Stomach (tissue), 9 donors: ENCODE results near the gene PACC1. TPM values are rescaled to one million over a fixed set of nuclear protein-coding genes. Genes with fewer than 3 reads are reported as not detected.

Experiments
- DNase-seq, 2 donors: peaks; one replicate each; pipeline versions ENCODE4 v3.0.0 to v3.0.0-alpha.2; 2013 to 2019
- H3K27ac ChIP-seq, 5 donors: fragments of 200-600 bp in 4 of 5; sonication (generic) in 4 of 5; one replicate each; pipeline ENCODE4 v1.5.1; 2013 to 2019; ENCODE audit warnings: mild to moderate bottlenecking in 1 of 5, moderate library complexity in 1 of 5
- H3K27me3 ChIP-seq, 3 donors: fragments of 200-600 bp; sonication (generic); one replicate each; pipeline ENCODE4 v1.5.1; 2017 to 2019; ENCODE audit warnings: mixed run types in 1 of 3
- H3K36me3 ChIP-seq, 4 donors: fragments of 200-600 bp; sonication (generic); 1 replicate in 3 of 4; 2 replicates in 1 of 4; pipeline ENCODE4 v1.5.1; 2016 to 2019
- H3K4me1 ChIP-seq, 4 donors: fragments of 200-600 bp; sonication (generic); one replicate each; pipeline ENCODE4 v1.5.1; 2016 to 2019
- H3K4me3 ChIP-seq, 4 donors: fragments of 200-600 bp; sonication (generic) in 3 of 4; one replicate each; pipeline ENCODE4 v1.5.1; 2016 to 2019; ENCODE audit warnings: mild to moderate bottlenecking in 1 of 4
- H3K9me3 ChIP-seq, 4 donors: fragments of 200-600 bp; sonication (generic); one replicate each; pipeline ENCODE4 v1.5.1; 2016 to 2019
- CTCF ChIP-seq, 7 experiments: fragments of 450-650 bp in 4 of 7; fragments of 200-600 bp in 3 of 7; sonication (generic) in 3 of 7; IDR thresholded peaks; one replicate each; pipeline ENCODE4 v1.5.1; 2016 to 2019; ENCODE audit warnings: antibody characterized with exemption in 7 of 7, control low read depth in 2 of 7, mild to moderate bottlenecking in 1 of 7
- EP300 ChIP-seq: sonication (generic); formaldehyde crosslinking; IDR thresholded peaks from one replicate; pipeline ENCODE4 v1.6.1; 2017; ENCODE audit warnings: antibody characterized with exemption
- POLR2A ChIP-seq, 4 donors: fragments of 450-650 bp; IDR thresholded peaks; one replicate each; pipeline ENCODE4 v1.6.1; 2016; ENCODE audit warnings: antibody characterized with exemption in 4 of 4, control low read depth in 2 of 4, mild to moderate bottlenecking in 1 of 4, moderate library complexity in 1 of 4
- POLR2AphosphoS5 ChIP-seq, 3 donors: sonication (generic); formaldehyde crosslinking; IDR thresholded peaks; one replicate each; pipeline ENCODE4 v1.6.1; 2016; ENCODE audit warnings: antibody characterized with exemption in 3 of 3
- WGBS, 5 donors: extraction: QIAGEN DNeasy Blood & Tissue Kit in 3 of 5; methylation state at CpG; one replicate each; pipeline versions ENCODE4 v1.1.5 to v1.1.7; 2013 to 2018; 5-methylcytosine and 5-hydroxymethylcytosine counted together
- intact Hi-C: fragments of 100-400 bp; cut with DNase I; formaldehyde crosslinking; loops from one replicate; pipeline ENCODE4 v1.15.1; 2023; ENCODE audit warnings: low total_unique reads
- polyA plus RNA-seq, 3 donors: library from polyadenylated mRNA; stranded (reverse); fragments of 200-250 nt; gene quantifications; one replicate each; pipeline ENCODE4 v1.2.3, GENCODE V29; 2013
- total RNA-seq, 5 donors: library from RNA; depleted of rRNA; stranded (reverse); fragments of >200 nt; gene quantifications; one replicate each; pipeline versions ENCODE4 v1.1.0 to v1.2.3, GENCODE V29; 2014 to 2016
- donor health status: healthy with polysubstance abuse.
- donor health status: Bipolar disorder and iron deficiency.
- donor health status: healthy.

The PACC1 gene
- total and polyA plus RNA-seq, 8 donors: 0.58 to 6.4 (median 2.0) TPM

- no peak for TF ChIP-seq POLR2AphosphoS5 (IDR thresholded peaks at IDR 0.05)
- TF ChIP-seq EP300: no peak
- TF ChIP-seq CTCF (IDR thresholded peaks at IDR 0.05): no peak
- no peak for TF ChIP-seq POLR2A (IDR thresholded peaks at IDR 0.05)
- intact Hi-C loops: no loop called here
- Histone ChIP-seq H3K9me3 (no peaks in the 10 kb centered on the region), H3K4me3 (no peak overlapping the region), H3K36me3 (peaks cover 0 to 41% (median 39%) of the 10 kb centered on the region in 4 donors), H3K27me3 (no peaks in the 10 kb centered on the region), H3K4me1 (no peaks in the 10 kb centered on the region), H3K27ac (no peak overlapping the region)
- no peak for DNase-seq
- 75 to 96% (median 87%) methylated on average over 5 of the region's 5 CpGs for WGBS, 5 donors
Measured at GRCh38 chr1:212375986-212376385, 38.7 kb downstream of the PACC1 start.

- H3K4me3 ChIP-seq: no peak overlapping the region
- H3K9me3 ChIP-seq: no peaks in the 10 kb centered on the region
- H3K36me3 ChIP-seq: peaks cover 0 to 45% (median 34%) of the 10 kb centered on the region in 4 donors
- peak; percentile 64 to 80 for DNase-seq
- H3K27ac ChIP-seq: no peak overlapping the region
- H3K27me3 ChIP-seq: no peaks in the 10 kb centered on the region
- WGBS, 5 donors: 57 to 72% (median 70%) methylated on average over 3 of the region's 3 CpGs
- intact Hi-C loops: loop anchor here (5.0 kb wide), 2 partner anchors 89 to 301 kb away; no protein-coding TSS in a partner anchor
- H3K4me1 ChIP-seq: peaks cover 0 to 5% (median 0%) of the 10 kb centered on the region in 4 donors
- no peak for TF ChIP-seq EP300
- TF ChIP-seq CTCF (IDR thresholded peaks at IDR 0.05): peak in 5 of 7 experiments; percentile 60 to 76 (median 74)
- peak in 1 of 3 donors; percentile 52 for TF ChIP-seq POLR2AphosphoS5 (IDR thresholded peaks at IDR 0.05)
- no peak for TF ChIP-seq POLR2A (IDR thresholded peaks at IDR 0.05)
Measured at GRCh38 chr1:212368073-212368484, 46.6 kb downstream of the PACC1 start.

- Histone ChIP-seq H3K9me3 (no peaks in the 10 kb centered on the region), H3K36me3 (peaks cover 0 to 50% (median 39%) of the 10 kb centered on the region in 4 donors), H3K4me3 (no peak overlapping the region), H3K27ac (no peak overlapping the region), H3K27me3 (no peaks in the 10 kb centered on the region), H3K4me1 (peaks cover 0 to 5% (median 0%) of the 10 kb centered on the region in 4 donors)
- no peak for DNase-seq
- TF ChIP-seq EP300: no peak
- no peak for TF ChIP-seq CTCF (IDR thresholded peaks at IDR 0.05)
- no peak for TF ChIP-seq POLR2AphosphoS5 (IDR thresholded peaks at IDR 0.05)
- TF ChIP-seq POLR2A (IDR thresholded peaks at IDR 0.05): no peak
- intact Hi-C loops: loop anchor here (5.0 kb wide), 2 partner anchors 90 to 300 kb away; no protein-coding TSS in a partner anchor
- WGBS, 5 donors: 64 to 94% (median 84%) methylated on average over 2 of the region's 2 CpGs
Measured at GRCh38 chr1:212367474-212368072, 47.1 kb downstream of the PACC1 start.

- no peak for TF ChIP-seq EP300
- no peaks in the 10 kb centered on the region for H3K27me3 ChIP-seq
- H3K4me3 ChIP-seq: no peak overlapping the region
- WGBS, 5 donors: 58 to 74% (median 63%) methylated on average over 5 of the region's 5 CpGs
- intact Hi-C loops: loop anchor here (5.0 kb wide), 2 partner anchors 90 to 300 kb away; no protein-coding TSS in a partner anchor
- H3K9me3 ChIP-seq: no peaks in the 10 kb centered on the region
- DNase-seq: no peak
- no peak overlapping the region for H3K27ac ChIP-seq
- H3K36me3 ChIP-seq: peaks cover 0 to 56% (median 46%) of the 10 kb centered on the region in 4 donors
- H3K4me1 ChIP-seq: peaks cover 0 to 5% (median 0%) of the 10 kb centered on the region in 4 donors
Measured at GRCh38 chr1:212366901-212367300, 47.8 kb downstream of the PACC1 start.

GRCh38 chr1:212364985-212365384 is 49.7 kb downstream of the PACC1 start:
- Histone ChIP-seq H3K9me3 (no peaks in the 10 kb centered on the region), H3K4me3 (no peak overlapping the region), H3K36me3 (peaks cover 0 to 76% (median 65%) of the 10 kb centered on the region in 4 donors), H3K4me1 (peaks cover 0 to 5% (median 0%) of the 10 kb centered on the region in 4 donors), H3K27me3 (no peaks in the 10 kb centered on the region), H3K27ac (peak overlapping the region in 1 of 5 donors; percentile 5)
- no peak for DNase-seq
- 69 to 80% (median 73%) methylated on average over 7 of the region's 7 CpGs for WGBS, 5 donors
- intact Hi-C loops: loop anchor here (5.0 kb wide), 2 partner anchors 92 to 298 kb away; no protein-coding TSS in a partner anchor
- no peak for TF ChIP-seq EP300
